Osteocyte (in vitro differentiated cells): ENCODE data around the gene CHST11. TPM values are rescaled to one million over a fixed set of nuclear protein-coding genes. Genes with fewer than 3 reads are reported as not detected.

Experiments used
- DNase-seq: peaks from one replicate; pipeline ENCODE4 v3.0.0; 2021; ENCODE audit warnings: mixed read lengths; ENCODE audit not compliant: unreplicated experiment; ENCODE audit errors: extremely low spot score
- H3K27ac Mint-ChIP-seq: one replicate; pipeline ENCODE4 v1.8.0; 2021; ENCODE audit warnings: mild to moderate bottlenecking, mixed read lengths; ENCODE audit not compliant: unreplicated experiment
- H3K27me3 Mint-ChIP-seq: one replicate; pipeline ENCODE4 v1.8.0; 2021; ENCODE audit warnings: mixed read lengths; ENCODE audit not compliant: unreplicated experiment
- H3K36me3 Mint-ChIP-seq: one replicate; pipeline ENCODE4 v1.8.0; 2021; ENCODE audit warnings: mixed read lengths; ENCODE audit not compliant: unreplicated experiment
- H3K4me1 Mint-ChIP-seq: one replicate; pipeline ENCODE4 v1.8.0; 2021; ENCODE audit warnings: mixed read lengths; ENCODE audit not compliant: unreplicated experiment
- H3K4me3 Mint-ChIP-seq: one replicate; pipeline ENCODE4 v1.8.0; 2021; ENCODE audit warnings: mild to moderate bottlenecking, moderate library complexity, mixed read lengths; ENCODE audit not compliant: unreplicated experiment
- H3K9me3 Mint-ChIP-seq: one replicate; pipeline ENCODE4 v1.8.0; 2021; ENCODE audit warnings: mixed read lengths; ENCODE audit not compliant: unreplicated experiment
- CTCF ChIP-seq: fragments of 200-600 bp; sonication (generic); IDR thresholded peaks from 2 replicates; pipeline ENCODE4 v1.5.0; 2021; ENCODE audit warnings: antibody characterized with exemption, mild to moderate bottlenecking, moderate library complexity
- microRNA-seq: library from miRNA; unstranded; fragments of <30 nt; microRNA quantifications from one replicate; pipeline ENCODE4 v1.1.0, GENCODE V29; 2020; ENCODE audit not compliant: unreplicated experiment
- total RNA-seq: library from RNA; stranded (reverse); gene quantifications from 2 replicates; pipeline ENCODE4 v1.2.1, GENCODE V29; 2021

CHST11 gene
- total RNA-seq, 1 donor from 2014 or later, result 7.5 TPM

GRCh38 chr12:104809706-104810385 is 353.1 kb downstream of the CHST11 start:
- no peaks in the 10 kb centered on the region for H3K27me3 Mint-ChIP-seq
- no peaks in the 10 kb centered on the region for H3K4me1 Mint-ChIP-seq
- H3K9me3 Mint-ChIP-seq, result no peaks in the 10 kb centered on the region
- H3K36me3 Mint-ChIP-seq, result no peaks in the 10 kb centered on the region
- H3K4me3 Mint-ChIP-seq, result no peak overlapping the region
- TF ChIP-seq CTCF, result no peak
- no peak overlapping the region for H3K27ac Mint-ChIP-seq
- DNase-seq, result no peak

Small RNA genes within 50 kb of the gene (microRNA-seq; reads per million reads assigned to microRNA genes)
- gene MIR3922, result not detected

Other genes with a start within 250 kb of the CHST11 start
- gene TXNRD1, start 241.2 kb upstream of the CHST11 start, total RNA-seq, result 88.6 and 100 TPM in 2 replicates
- gene EID3, start 153.2 kb upstream of the CHST11 start, total RNA-seq, result 2.8 and 3.7 TPM in 2 replicates